Vagina (tissue), 2 donors: ENCODE measurements around the gene MDM1.

ENCODE experiments used
- CTCF ChIP-seq, 3 experiments: fragments of 450-650 bp in 2 of 3; fragments of 200-600 bp in 1 of 3; sonication (generic) in 1 of 3; IDR thresholded peaks; one replicate each; pipeline ENCODE4 v1.5.1; 2017 to 2019; ENCODE audit warnings: antibody characterized with exemption in 3 of 3, mild to moderate bottlenecking in 2 of 3, moderate library complexity in 2 of 3
- POLR2A ChIP-seq, 2 donors: fragments of 450-650 bp; IDR thresholded peaks; one replicate each; pipeline ENCODE4 v1.6.1; 2017; ENCODE audit warnings: antibody characterized with exemption in 2 of 2, mild to moderate bottlenecking in 2 of 2, moderate library complexity in 2 of 2
- POLR2AphosphoS5 ChIP-seq, 2 donors: sonication (generic); formaldehyde crosslinking; IDR thresholded peaks; one replicate each; pipeline ENCODE4 v1.9.0; 2017; ENCODE audit warnings: antibody characterized with exemption in 2 of 2, mild to moderate bottlenecking in 2 of 2, low read depth in 1 of 2; ENCODE audit not compliant: insufficient read depth in 1 of 2

GRCh38 chr12:68269779-68270178 lies 62.4 kb downstream of the MDM1 start:
- TF ChIP-seq CTCF (IDR thresholded peaks at IDR 0.05) (no peak), POLR2A (IDR thresholded peaks at IDR 0.05) (no peak), POLR2AphosphoS5 (IDR thresholded peaks at IDR 0.05; ENCODE audit: insufficient read depth in 1 of 2, low read depth in 1 of 2) (no peak)
